IMR-90 (cell line): ENCODE results near the gene OXER1. TPM values are rescaled to one million over a fixed set of nuclear protein-coding genes. Genes with fewer than 3 reads are reported as not detected.

ENCODE experiments used
- ATAC-seq: fragments of 200-7000 bp; cut with Tn5 transposase; 2 replicates; pipeline ENCODE4 v1.9.1; 2020; ENCODE audit warnings: low read depth, mild to moderate bottlenecking, moderate library complexity
- BruUV-seq: library from RNA; stranded (reverse); fragments of 400-500 nt; replicated peaks from 2 replicates; lab custom pipeline; 2021; lab: Mats Ljungman, UMichigan
- CTCF ChIA-PET: fragments of 300-600 bp; formaldehyde crosslinking; extraction: SDS; loops from one replicate; lab custom pipeline; 2021; ENCODE audit warnings: antibody characterized with exemption; lab: Yijun Ruan, JAX
- POLR2A ChIA-PET: fragments of 300-600 bp; sonication (Branson Sonifier 250); formaldehyde crosslinking; loops from one replicate; lab custom pipeline; 2022; ENCODE audit warnings: antibody characterized with exemption; ENCODE audit not compliant: unreplicated experiment; lab: Charles Lee
- DNase-seq: peaks from one replicate; pipeline ENCODE4 v3.0.0; 2013
- H2AFZ ChIP-seq: replicated peaks from 2 replicates; pipeline ENCODE3; 2013; ENCODE audit warnings: low read length, mild to moderate bottlenecking; ENCODE audit not compliant: poor library complexity
- H2AK5ac ChIP-seq: 2 replicates; pipeline ENCODE4 v1.6.1; 2013; ENCODE audit warnings: low read depth, low read length, inconsistent platforms
- H2AK9ac ChIP-seq: replicated peaks from 2 replicates; pipeline ENCODE3; 2013; ENCODE audit warnings: mild to moderate bottlenecking, low read depth, low read length, moderate library complexity; ENCODE audit not compliant: poor library complexity
- H2BK120ac ChIP-seq: 2 replicates; pipeline ENCODE4 v1.6.1; 2013; ENCODE audit warnings: low read depth, low read length, inconsistent platforms
- H2BK15ac ChIP-seq: 3 replicates; pipeline ENCODE4 v1.6.1; 2013; ENCODE audit warnings: low read depth, low read length, inconsistent platforms
- H2BK20ac ChIP-seq: 2 replicates; pipeline ENCODE4 v1.6.1; 2013; ENCODE audit warnings: low read depth, mild to moderate bottlenecking, inconsistent platforms, low read length, moderate library complexity
- H2BK5ac ChIP-seq: 2 replicates; pipeline ENCODE4 v1.6.1; 2013; ENCODE audit warnings: mild to moderate bottlenecking, low read depth, low read length, inconsistent platforms; ENCODE audit not compliant: poor library complexity, severe bottlenecking
- H3K14ac ChIP-seq: replicated peaks from 2 replicates; pipeline ENCODE4 v1.6.1; 2013; ENCODE audit warnings: low read depth, low read length, inconsistent platforms
- H3K18ac ChIP-seq: 2 replicates; pipeline ENCODE4 v1.6.1; 2013; ENCODE audit warnings: low read depth, low read length, control low read depth
- H3K23ac ChIP-seq: 2 replicates; pipeline ENCODE4 v1.6.1; 2013; ENCODE audit warnings: low read depth, low read length, inconsistent platforms
- H3K27ac ChIP-seq: 2 replicates; pipeline ENCODE4 v1.5.1; 2013; ENCODE audit warnings: mild to moderate bottlenecking, control low read depth, low read length; ENCODE audit not compliant: insufficient read depth
- H3K27me3 ChIP-seq: 2 replicates; pipeline ENCODE4 v1.6.1; 2013; ENCODE audit warnings: low read length; ENCODE audit not compliant: control insufficient read depth, insufficient read depth
- H3K36me3 ChIP-seq: 2 replicates; pipeline ENCODE4 v1.6.1; 2013; ENCODE audit warnings: low read length, mixed read lengths; ENCODE audit not compliant: control insufficient read depth, insufficient read depth
- H3K4ac ChIP-seq: 2 replicates; pipeline ENCODE4 v1.6.1; 2013; ENCODE audit warnings: low read depth, low read length, inconsistent platforms
- H3K4me1 ChIP-seq: 2 replicates; pipeline ENCODE4 v1.6.1; 2013; ENCODE audit warnings: low read length, mixed read lengths; ENCODE audit not compliant: control insufficient read depth, insufficient read depth
- H3K4me2 ChIP-seq: 2 replicates; pipeline ENCODE4 v1.6.1; 2013; ENCODE audit warnings: low read depth, mild to moderate bottlenecking, control low read depth, low read length, moderate library complexity
- H3K4me3 ChIP-seq: 2 replicates; pipeline ENCODE4 v1.5.1; 2013; ENCODE audit warnings: low read depth, mild to moderate bottlenecking, control low read depth, low read length, moderate library complexity; ENCODE audit not compliant: insufficient read depth
- H3K56ac ChIP-seq: 2 replicates; pipeline ENCODE4 v1.6.1; 2013; ENCODE audit warnings: low read length, inconsistent platforms; ENCODE audit not compliant: insufficient read depth; ENCODE audit errors: extremely low read depth
- H3K79me1 ChIP-seq, 2 experiments: 2 replicates each; pipeline ENCODE4 v1.6.1; 2013; ENCODE audit warnings: low read length in 2 of 2, inconsistent platforms in 1 of 2, low read depth in 1 of 2
- H3K9ac ChIP-seq: 2 replicates; pipeline ENCODE4 v1.6.1; 2013; ENCODE audit warnings: low read depth, low read length, control low read depth
- H3K9me1 ChIP-seq: 2 replicates; pipeline ENCODE4 v1.6.1; 2013; ENCODE audit warnings: low read length, inconsistent platforms; ENCODE audit not compliant: insufficient read depth
- H3K9me3 ChIP-seq: 2 replicates; pipeline ENCODE4 v1.6.1; 2013; ENCODE audit warnings: low read length; ENCODE audit not compliant: control insufficient read depth, insufficient read depth
- H4K20me1 ChIP-seq: 2 replicates; pipeline ENCODE4 v1.6.1; 2013; ENCODE audit warnings: low read length, inconsistent platforms; ENCODE audit not compliant: insufficient read depth
- H4K5ac ChIP-seq: 2 replicates; pipeline ENCODE4 v1.6.1; 2013; ENCODE audit warnings: mild to moderate bottlenecking, low read depth, low read length, control low read depth
- H4K8ac ChIP-seq, 2 experiments: 2 replicates each; pipeline ENCODE4 v1.6.1; 2013; ENCODE audit warnings: low read depth in 2 of 2, low read length in 2 of 2, control low read depth in 1 of 2, inconsistent platforms in 1 of 2
- H4K91ac ChIP-seq: 2 replicates; pipeline ENCODE4 v1.6.1; 2013; ENCODE audit warnings: low read depth, low read length, inconsistent platforms; ENCODE audit not compliant: insufficient read depth
- BHLHE40 ChIP-seq: fragments of 150-350 bp; IDR thresholded peaks from 2 replicates; pipeline ENCODE4 v1.6.1; 2016; ENCODE audit warnings: mild to moderate bottlenecking, low read depth, low read length
- CEBPB ChIP-seq: IDR thresholded peaks from 2 replicates; pipeline ENCODE4 v1.6.1; 2012; ENCODE audit warnings: low read depth, low read length, improper control_type of control experiment
- CHD1 ChIP-seq: IDR thresholded peaks from 2 replicates; pipeline ENCODE4 v1.6.1; 2012; ENCODE audit warnings: low read depth, low read length, improper control_type of control experiment
- CTCF ChIP-seq: conservative IDR thresholded peaks from 2 replicates; pipeline ENCODE4 v1.5.1; 2012; ENCODE audit warnings: mild to moderate bottlenecking, low read depth, low read length, improper control_type of control experiment
- ELK1 ChIP-seq: fragments of 150-350 bp; IDR thresholded peaks from 2 replicates; pipeline ENCODE4 v1.6.1; 2016; ENCODE audit warnings: low read depth, mild to moderate bottlenecking, low read length, moderate library complexity, borderline replicate concordance
- FOS ChIP-seq: fragments of 150-350 bp; IDR thresholded peaks from 2 replicates; pipeline ENCODE4 v1.6.1; 2016; ENCODE audit warnings: low read depth, low read length
- MAFK ChIP-seq: IDR thresholded peaks from 2 replicates; pipeline ENCODE4 v1.6.1; 2012; ENCODE audit warnings: low read depth, low read length, improper control_type of control experiment
- MAZ ChIP-seq: IDR thresholded peaks from 2 replicates; pipeline ENCODE4 v1.6.1; 2012; ENCODE audit warnings: low read depth, mild to moderate bottlenecking, low read length, improper control_type of control experiment, moderate library complexity, borderline replicate concordance
- MXI1 ChIP-seq: IDR thresholded peaks from 2 replicates; pipeline ENCODE4 v1.6.1; 2012; ENCODE audit warnings: low read depth, mild to moderate bottlenecking, low read length, moderate library complexity, borderline replicate concordance
- NFE2L2 ChIP-seq: fragments of 150-350 bp; IDR thresholded peaks from 2 replicates; pipeline ENCODE4 v1.6.1; 2016; ENCODE audit warnings: low read depth, mild to moderate bottlenecking, low read length
- POLR2A ChIP-seq: IDR thresholded peaks from 2 replicates; pipeline ENCODE4 v1.6.1; 2012; ENCODE audit warnings: mild to moderate bottlenecking, low read depth, low read length
- RCOR1 ChIP-seq: IDR thresholded peaks from 2 replicates; pipeline ENCODE4 v1.6.1; 2012; ENCODE audit warnings: mild to moderate bottlenecking, low read length, improper control_type of control experiment; ENCODE audit not compliant: insufficient replicate concordance
- RFX5 ChIP-seq: IDR thresholded peaks from 2 replicates; pipeline ENCODE4 v1.8.0; 2012; ENCODE audit warnings: low read depth, mild to moderate bottlenecking, low read length, moderate library complexity
- SMC3 ChIP-seq: fragments of 150-350 bp; IDR thresholded peaks from 2 replicates; pipeline ENCODE4 v1.6.1; 2016; ENCODE audit warnings: low read depth, mild to moderate bottlenecking, antibody characterized with exemption, low read length, moderate library complexity
- WGBS, 2 experiments: methylation state at CpG; one replicate each; pipeline versions ENCODE4 v1.1.5 to v1.1.7; 2013; ENCODE audit warnings: missing lambda C conversion rate in 2 of 2; ENCODE audit not compliant: insufficient read length in 1 of 2; ENCODE audit errors: extremely low coverage in 2 of 2; 5-methylcytosine and 5-hydroxymethylcytosine counted together
- dilution Hi-C: fragments of 300-500 bp; cut with HindIII; formaldehyde crosslinking; loops from one replicate; pipeline ENCODE4 v1.14.3; 2018; ENCODE audit warnings: low sequenced_read_pairs; ENCODE audit not compliant: unreplicated experiment
- in situ Hi-C: fragments of 300-500 bp; cut with MboI; formaldehyde crosslinking; loops from 3 replicates; pipeline ENCODE4 v1.14.3; 2019; ENCODE audit warnings: low sequenced_read_pairs, inconsistent platforms, mixed read lengths
- intact Hi-C: fragments of 100-400 bp; cut with micrococcal nuclease; formaldehyde crosslinking; loops from 2 replicates; pipeline ENCODE4 v1.10.0; 2022
- polyA plus RNA-seq, 3 experiments: library from polyadenylated mRNA; depleted of rRNA; stranded (reverse); fragments of >200 nt; gene quantifications; 2 replicates each; pipeline ENCODE4 v1.2.3, GENCODE V29; 2012; ENCODE audit warnings: low replicate concordance in 1 of 3
- total RNA-seq: library from RNA; depleted of rRNA; stranded (reverse); fragments of >200 nt; gene quantifications from 2 replicates; pipeline ENCODE4 v1.2.3, GENCODE V29; 2012
- TF ChIP-seq, protein P1 (sequence below): fragments of 150-350 bp; IDR thresholded peaks from 2 replicates; pipeline ENCODE4 v1.6.1; 2017; ENCODE audit warnings: mild to moderate bottlenecking, antibody characterized with exemption, low read length, low read depth

Gene OXER1
- total and polyA plus RNA-seq, 2 of the 4 experiments (the other 2 are of a cell fraction) = not detected

GRCh38 chr2:42770288-42771131 lies 6.6 kb upstream of the OXER1 start:
- H3K4me3 ChIP-seq = no peak overlapping the region
- no peak overlapping the region for H3K4me2 ChIP-seq
- H4K91ac ChIP-seq = no peak overlapping the region
- no peak overlapping the region for H4K5ac ChIP-seq
- no TSS peak for BruUV-seq
- H3K36me3 ChIP-seq = no peaks in the 10 kb centered on the region
- no peaks in the 10 kb centered on the region for H3K9me1 ChIP-seq
- no peaks in the 10 kb centered on the region for H4K20me1 ChIP-seq
- no peak overlapping the region for H2BK120ac ChIP-seq
- no peak overlapping the region for H2BK20ac ChIP-seq
- H3K4ac ChIP-seq = no peak overlapping the region
- ChIA-PET CTCF (no interaction called here), POLR2A (no interaction called here)
- no peak overlapping the region for H3K18ac ChIP-seq
- intact Hi-C loops (no loop called here), dilution Hi-C loops (no loop called here), in situ Hi-C loops (no loop called here)
- ATAC-seq (peak; percentile 80; the same call in 1 of the 2 replicates), DNase-seq (peak; percentile 37)
- no peak overlapping the region for H3K14ac ChIP-seq
- H4K8ac ChIP-seq = no peak overlapping the region
- H3K23ac ChIP-seq = no peak overlapping the region
- no peak overlapping the region for H2AK9ac ChIP-seq
- no peak overlapping the region for H2BK15ac ChIP-seq
- no peaks in the 10 kb centered on the region for H3K27me3 ChIP-seq
- no peak overlapping the region for H3K27ac ChIP-seq
- WGBS, 2 experiments = 85% methylated on average over 10 of the region's 19 CpGs; no CpG with 5 or more reads in 1 of the 2 experiments
- no peak overlapping the region for H2AK5ac ChIP-seq
- H3K79me1 ChIP-seq = no peaks in the 10 kb centered on the region
- H3K9me3 ChIP-seq = no peaks in the 10 kb centered on the region
- H3K9ac ChIP-seq = no peak overlapping the region
- H2AFZ ChIP-seq = peak overlapping the region; percentile 11
- H3K4me1 ChIP-seq = no peaks in the 10 kb centered on the region
- H3K56ac ChIP-seq = no peak overlapping the region
- no peak overlapping the region for H2BK5ac ChIP-seq
- TF ChIP-seq FOS (no peak), MAZ (no peak), ELK1 (no peak), BHLHE40 (no peak), SMC3 (peak; percentile 14; the same call in 1 of the 2 replicates), CTCF (peak; percentile 37), MXI1 (no peak), RCOR1 (no peak), POLR2A (no peak), CHD1 (no peak), RFX5 (no peak), NFE2L2 (no peak), MAFK (no peak), CEBPB (no peak)
- TF ChIP-seq, protein P1, sequence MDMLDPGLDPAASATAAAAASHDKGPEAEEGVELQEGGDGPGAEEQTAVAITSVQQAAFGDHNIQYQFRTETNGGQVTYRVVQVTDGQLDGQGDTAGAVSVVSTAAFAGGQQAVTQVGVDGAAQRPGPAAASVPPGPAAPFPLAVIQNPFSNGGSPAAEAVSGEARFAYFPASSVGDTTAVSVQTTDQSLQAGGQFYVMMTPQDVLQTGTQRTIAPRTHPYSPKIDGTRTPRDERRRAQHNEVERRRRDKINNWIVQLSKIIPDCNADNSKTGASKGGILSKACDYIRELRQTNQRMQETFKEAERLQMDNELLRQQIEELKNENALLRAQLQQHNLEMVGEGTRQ = no peak
